Measurements from ENCODE around the gene CEP120. TPM values are rescaled to one million over a fixed set of nuclear protein-coding genes. Genes with fewer than 3 reads are reported as not detected.

CEP120 gene
- total and polyA plus RNA-seq, 2 experiments from 2014 or later = 4.9 to 16.3 TPM

DNA sequence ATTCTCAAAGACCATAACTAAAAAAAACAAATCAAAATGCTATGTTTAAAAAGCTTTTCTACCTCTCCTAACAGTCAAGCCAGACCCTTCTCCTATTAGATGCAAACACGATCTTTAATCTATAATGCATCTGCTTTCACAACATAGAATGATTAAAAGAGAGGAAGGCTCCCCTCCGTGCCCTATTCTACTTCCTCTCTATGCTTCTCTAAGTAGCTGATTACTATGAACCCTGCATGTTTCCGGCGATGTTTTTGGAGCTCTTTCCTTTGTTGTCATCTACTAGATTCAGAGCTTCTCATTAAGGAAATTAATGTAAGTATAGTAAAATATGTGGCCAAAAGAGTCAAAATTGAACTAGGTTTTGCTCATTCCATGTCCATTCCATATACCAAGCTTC is 29.2 kb upstream of the CEP120 start (continued):
- TF ChIP-seq, protein P1, sequence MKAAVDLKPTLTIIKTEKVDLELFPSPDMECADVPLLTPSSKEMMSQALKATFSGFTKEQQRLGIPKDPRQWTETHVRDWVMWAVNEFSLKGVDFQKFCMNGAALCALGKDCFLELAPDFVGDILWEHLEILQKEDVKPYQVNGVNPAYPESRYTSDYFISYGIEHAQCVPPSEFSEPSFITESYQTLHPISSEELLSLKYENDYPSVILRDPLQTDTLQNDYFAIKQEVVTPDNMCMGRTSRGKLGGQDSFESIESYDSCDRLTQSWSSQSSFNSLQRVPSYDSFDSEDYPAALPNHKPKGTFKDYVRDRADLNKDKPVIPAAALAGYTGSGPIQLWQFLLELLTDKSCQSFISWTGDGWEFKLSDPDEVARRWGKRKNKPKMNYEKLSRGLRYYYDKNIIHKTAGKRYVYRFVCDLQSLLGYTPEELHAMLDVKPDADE (IDR thresholded peaks at IDR 0.05) = no peak
- TF ChIP-seq, protein P2, sequence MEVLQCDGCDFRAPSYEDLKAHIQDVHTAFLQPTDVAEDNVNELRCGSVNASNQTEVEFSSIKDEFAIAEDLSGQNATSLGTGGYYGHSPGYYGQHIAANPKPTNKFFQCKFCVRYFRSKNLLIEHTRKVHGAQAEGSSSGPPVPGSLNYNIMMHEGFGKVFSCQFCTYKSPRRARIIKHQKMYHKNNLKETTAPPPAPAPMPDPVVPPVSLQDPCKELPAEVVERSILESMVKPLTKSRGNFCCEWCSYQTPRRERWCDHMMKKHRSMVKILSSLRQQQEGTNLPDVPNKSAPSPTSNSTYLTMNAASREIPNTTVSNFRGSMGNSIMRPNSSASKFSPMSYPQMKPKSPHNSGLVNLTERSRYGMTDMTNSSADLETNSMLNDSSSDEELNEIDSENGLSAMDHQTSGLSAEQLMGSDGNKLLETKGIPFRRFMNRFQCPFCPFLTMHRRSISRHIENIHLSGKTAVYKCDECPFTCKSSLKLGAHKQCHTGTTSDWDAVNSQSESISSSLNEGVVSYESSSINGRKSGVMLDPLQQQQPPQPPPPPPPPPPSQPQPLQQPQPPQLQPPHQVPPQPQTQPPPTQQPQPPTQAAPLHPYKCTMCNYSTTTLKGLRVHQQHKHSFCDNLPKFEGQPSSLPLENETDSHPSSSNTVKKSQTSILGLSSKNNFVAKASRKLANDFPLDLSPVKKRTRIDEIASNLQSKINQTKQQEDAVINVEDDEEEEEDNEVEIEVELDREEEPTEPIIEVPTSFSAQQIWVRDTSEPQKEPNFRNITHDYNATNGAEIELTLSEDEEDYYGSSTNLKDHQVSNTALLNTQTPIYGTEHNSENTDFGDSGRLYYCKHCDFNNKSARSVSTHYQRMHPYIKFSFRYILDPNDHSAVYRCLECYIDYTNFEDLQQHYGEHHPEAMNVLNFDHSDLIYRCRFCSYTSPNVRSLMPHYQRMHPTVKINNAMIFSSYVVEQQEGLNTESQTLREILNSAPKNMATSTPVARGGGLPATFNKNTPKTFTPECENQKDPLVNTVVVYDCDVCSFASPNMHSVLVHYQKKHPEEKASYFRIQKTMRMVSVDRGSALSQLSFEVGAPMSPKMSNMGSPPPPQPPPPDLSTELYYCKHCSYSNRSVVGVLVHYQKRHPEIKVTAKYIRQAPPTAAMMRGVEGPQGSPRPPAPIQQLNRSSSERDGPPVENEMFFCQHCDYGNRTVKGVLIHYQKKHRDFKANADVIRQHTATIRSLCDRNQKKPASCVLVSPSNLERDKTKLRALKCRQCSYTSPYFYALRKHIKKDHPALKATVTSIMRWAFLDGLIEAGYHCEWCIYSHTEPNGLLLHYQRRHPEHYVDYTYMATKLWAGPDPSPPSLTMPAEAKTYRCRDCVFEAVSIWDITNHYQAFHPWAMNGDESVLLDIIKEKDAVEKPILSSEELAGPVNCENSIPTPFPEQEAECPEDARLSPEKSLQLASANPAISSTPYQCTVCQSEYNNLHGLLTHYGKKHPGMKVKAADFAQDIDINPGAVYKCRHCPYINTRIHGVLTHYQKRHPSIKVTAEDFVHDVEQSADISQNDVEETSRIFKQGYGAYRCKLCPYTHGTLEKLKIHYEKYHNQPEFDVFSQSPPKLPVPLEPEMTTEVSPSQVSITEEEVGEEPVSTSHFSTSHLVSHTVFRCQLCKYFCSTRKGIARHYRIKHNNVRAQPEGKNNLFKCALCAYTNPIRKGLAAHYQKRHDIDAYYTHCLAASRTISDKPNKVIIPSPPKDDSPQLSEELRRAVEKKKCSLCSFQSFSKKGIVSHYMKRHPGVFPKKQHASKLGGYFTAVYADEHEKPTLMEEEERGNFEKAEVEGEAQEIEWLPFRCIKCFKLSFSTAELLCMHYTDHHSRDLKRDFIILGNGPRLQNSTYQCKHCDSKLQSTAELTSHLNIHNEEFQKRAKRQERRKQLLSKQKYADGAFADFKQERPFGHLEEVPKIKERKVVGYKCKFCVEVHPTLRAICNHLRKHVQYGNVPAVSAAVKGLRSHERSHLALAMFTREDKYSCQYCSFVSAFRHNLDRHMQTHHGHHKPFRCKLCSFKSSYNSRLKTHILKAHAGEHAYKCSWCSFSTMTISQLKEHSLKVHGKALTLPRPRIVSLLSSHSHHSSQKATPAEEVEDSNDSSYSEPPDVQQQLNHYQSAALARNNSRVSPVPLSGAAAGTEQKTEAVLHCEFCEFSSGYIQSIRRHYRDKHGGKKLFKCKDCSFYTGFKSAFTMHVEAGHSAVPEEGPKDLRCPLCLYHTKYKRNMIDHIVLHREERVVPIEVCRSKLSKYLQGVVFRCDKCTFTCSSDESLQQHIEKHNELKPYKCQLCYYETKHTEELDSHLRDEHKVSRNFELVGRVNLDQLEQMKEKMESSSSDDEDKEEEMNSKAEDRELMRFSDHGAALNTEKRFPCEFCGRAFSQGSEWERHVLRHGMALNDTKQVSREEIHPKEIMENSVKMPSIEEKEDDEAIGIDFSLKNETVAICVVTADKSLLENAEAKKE (CRISPR knock-in tag; IDR thresholded peaks at IDR 0.05) = no peak
- TF ChIP-seq ZNF331 (CRISPR knock-in tag; IDR thresholded peaks at IDR 0.05; ENCODE audit: low read depth) (no peak), NANOG (IDR thresholded peaks at IDR 0.05; ENCODE audit: borderline replicate concordance) (no peak)

DNA sequence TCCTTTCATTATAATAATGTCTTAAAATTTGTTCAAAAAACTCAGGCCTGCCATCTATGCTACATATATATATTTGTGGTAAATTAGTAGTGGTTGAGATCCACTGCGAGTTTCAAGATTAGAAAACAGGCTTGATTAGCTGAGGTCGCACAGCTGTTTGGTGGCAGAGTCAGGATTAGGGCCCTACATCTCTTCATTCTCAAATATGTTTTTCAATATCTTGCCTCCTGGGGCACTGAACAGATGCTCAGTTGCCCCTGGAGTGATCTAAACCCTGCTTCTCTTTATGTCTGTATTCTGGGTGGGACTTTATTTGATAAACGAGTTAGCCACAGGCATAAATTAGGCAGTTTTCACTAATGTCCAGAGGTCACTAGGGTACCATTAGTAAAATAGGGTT is 27.8 kb upstream of the CEP120 start:
- Mint-ChIP-seq H3K4me1 (peaks cover 15% of the 10 kb centered on the region), H3K27me3 (ENCODE audit: insufficient read depth, low read depth, poor library complexity) (no peaks in the 10 kb centered on the region), H3K36me3 (ENCODE audit: low read depth) (no peaks in the 10 kb centered on the region), H3K4me3 (no peak overlapping the region), H3K27ac (no peak overlapping the region), H3K9me3 (no peaks in the 10 kb centered on the region)
- H3F3A ChIP-seq (replicated peaks; ENCODE audit: low read depth) = no peaks in the 10 kb centered on the region
- no peak overlapping the region for H3K27ac ChIP-seq (ENCODE audit: low read depth)
- no peaks in the 10 kb centered on the region for H3K36me3 ChIP-seq (ENCODE audit: insufficient read depth)
- no peak for DNase-seq (ENCODE audit: low spot score)
- ATAC-seq = no peak
- H3K4me3 ChIP-seq = no peak overlapping the region
- H4K20me1 ChIP-seq (replicated peaks; ENCODE audit: insufficient read depth) = no peaks in the 10 kb centered on the region
- H3K4me2 ChIP-seq = no peak overlapping the region
- H2AFZ ChIP-seq = no peak overlapping the region
- TF ChIP-seq NANOG (IDR thresholded peaks at IDR 0.05; ENCODE audit: borderline replicate concordance) (no peak), JUNB (IDR thresholded peaks at IDR 0.05; ENCODE audit: unreplicated experiment) (no peak), EZH2 (IDR thresholded peaks at IDR 0.05; ENCODE audit: low read depth, unreplicated experiment) (no peak), POLR2AphosphoS5 (IDR thresholded peaks at IDR 0.05; ENCODE audit: low read depth) (no peak), EZH2phosphoT487 (IDR thresholded peaks at IDR 0.05; ENCODE audit: unreplicated experiment) (no peak), STAT1 (IDR thresholded peaks at IDR 0.05; ENCODE audit: unreplicated experiment) (no peak), ZNF331 (CRISPR knock-in tag; IDR thresholded peaks at IDR 0.05; ENCODE audit: low read depth) (no peak), CREB1 (CRISPR knock-in tag; IDR thresholded peaks at IDR 0.05; ENCODE audit: low read depth) (no peak)
- TF ChIP-seq, protein P3, sequence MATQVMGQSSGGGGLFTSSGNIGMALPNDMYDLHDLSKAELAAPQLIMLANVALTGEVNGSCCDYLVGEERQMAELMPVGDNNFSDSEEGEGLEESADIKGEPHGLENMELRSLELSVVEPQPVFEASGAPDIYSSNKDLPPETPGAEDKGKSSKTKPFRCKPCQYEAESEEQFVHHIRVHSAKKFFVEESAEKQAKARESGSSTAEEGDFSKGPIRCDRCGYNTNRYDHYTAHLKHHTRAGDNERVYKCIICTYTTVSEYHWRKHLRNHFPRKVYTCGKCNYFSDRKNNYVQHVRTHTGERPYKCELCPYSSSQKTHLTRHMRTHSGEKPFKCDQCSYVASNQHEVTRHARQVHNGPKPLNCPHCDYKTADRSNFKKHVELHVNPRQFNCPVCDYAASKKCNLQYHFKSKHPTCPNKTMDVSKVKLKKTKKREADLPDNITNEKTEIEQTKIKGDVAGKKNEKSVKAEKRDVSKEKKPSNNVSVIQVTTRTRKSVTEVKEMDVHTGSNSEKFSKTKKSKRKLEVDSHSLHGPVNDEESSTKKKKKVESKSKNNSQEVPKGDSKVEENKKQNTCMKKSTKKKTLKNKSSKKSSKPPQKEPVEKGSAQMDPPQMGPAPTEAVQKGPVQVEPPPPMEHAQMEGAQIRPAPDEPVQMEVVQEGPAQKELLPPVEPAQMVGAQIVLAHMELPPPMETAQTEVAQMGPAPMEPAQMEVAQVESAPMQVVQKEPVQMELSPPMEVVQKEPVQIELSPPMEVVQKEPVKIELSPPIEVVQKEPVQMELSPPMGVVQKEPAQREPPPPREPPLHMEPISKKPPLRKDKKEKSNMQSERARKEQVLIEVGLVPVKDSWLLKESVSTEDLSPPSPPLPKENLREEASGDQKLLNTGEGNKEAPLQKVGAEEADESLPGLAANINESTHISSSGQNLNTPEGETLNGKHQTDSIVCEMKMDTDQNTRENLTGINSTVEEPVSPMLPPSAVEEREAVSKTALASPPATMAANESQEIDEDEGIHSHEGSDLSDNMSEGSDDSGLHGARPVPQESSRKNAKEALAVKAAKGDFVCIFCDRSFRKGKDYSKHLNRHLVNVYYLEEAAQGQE (IDR thresholded peaks at IDR 0.05; ENCODE audit: unreplicated experiment) = no peak
- H3K9me2 ChIP-seq (ENCODE audit: insufficient read depth) = no peaks in the 10 kb centered on the region
- H3K79me2 ChIP-seq (replicated peaks; ENCODE audit: insufficient read depth) = no peaks in the 10 kb centered on the region
- peaks cover 6% of the 10 kb centered on the region; the same call in 1 of the 2 replicates for H3K4me1 ChIP-seq (ENCODE audit: insufficient read depth)
- H3K27me3 ChIP-seq (ENCODE audit: insufficient read depth) = no peaks in the 10 kb centered on the region

All from GM23338 (cell line).